RCC 7860 (cell line): ENCODE measurements around the gene GSTT2B.
"Not testable (repeated sequence)": the region's sequence is repeated elsewhere in the genome, so short reads cannot be mapped to it uniquely, and the experiment has no call there.

Experiments used
- DNase-seq: peaks from one replicate; pipeline ENCODE4 v3.0.0-alpha.2; 2015; ENCODE audit warnings: low spot score
- FAIRE-seq: peaks from 2 replicates; lab custom pipeline; 2012; peaks lifted over from hg19 to GRCh38; lab: Jason Lieb, UNC

GSTT2B gene

GRCh38 chr22:23952794-23953405, 8.1 kb downstream of the GSTT2B start:
- FAIRE-seq, DNase-seq: not testable (repeated sequence)

GRCh38 chr22:23951383-23951782, 9.6 kb downstream of the GSTT2B start:
- DNase-seq, FAIRE-seq: not testable (repeated sequence)

DNA sequence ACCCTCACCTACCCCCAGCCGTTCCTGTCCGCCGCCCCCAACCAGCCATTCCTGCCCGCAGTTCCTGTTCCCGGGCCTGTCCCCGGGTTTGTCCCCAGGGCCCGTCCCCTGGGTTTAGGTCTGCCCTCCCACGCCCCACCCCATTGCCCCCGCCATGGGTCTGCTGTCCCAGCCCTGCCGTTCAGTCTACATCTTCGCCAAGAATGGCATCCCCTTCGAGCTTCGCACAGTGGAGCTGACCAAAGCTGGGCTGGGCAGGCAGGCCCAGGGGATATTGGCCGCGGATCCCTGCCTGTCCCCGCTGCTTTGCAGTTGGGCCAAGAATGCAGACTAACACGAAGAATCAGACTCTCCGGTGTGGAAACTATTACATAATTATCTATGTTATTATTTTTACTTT, 11.2 kb downstream of the GSTT2B start:
- not testable (repeated sequence) for FAIRE-seq, DNase-seq

DNA sequence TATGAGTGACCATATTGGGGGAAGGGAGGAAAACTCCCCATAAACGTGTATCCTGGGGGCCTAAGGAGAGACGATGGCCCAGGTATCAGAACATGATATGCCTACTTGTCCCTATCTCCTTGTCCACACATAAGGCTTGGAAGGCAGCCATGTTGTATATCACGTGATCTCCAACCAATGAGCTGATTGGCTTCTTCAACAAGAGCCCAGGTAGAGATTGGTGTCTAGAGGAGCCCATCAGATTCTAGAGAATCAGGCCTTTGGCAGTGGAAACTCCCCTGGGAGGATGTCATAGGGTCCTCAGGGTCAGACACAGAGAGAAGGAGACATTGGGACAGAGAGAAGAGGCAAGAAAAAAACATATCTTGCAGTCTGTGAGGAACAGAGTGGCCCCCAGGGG, 13.6 kb downstream of the GSTT2B start:
- not testable (repeated sequence) for DNase-seq, FAIRE-seq

DNA sequence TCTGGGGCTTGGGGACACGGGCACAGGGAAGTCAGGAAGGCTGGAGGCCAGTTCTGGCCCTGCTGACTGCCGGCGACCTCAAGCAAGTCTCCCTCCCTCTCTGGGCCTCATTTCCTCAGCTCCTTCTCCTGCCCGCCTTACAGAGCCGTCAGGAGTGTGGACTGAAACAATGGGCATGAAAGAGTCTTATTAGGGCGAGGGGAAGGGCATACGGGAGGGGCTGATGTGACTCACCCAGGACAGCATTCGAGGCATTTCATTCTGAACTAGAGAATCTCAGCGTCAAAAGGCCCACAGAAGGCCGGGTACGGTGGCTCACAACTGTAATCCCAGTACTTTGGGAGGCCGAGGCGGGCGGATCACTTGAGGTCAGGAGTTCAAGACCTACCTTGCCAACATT, 20.8 kb downstream of the GSTT2B start:
- not testable (repeated sequence) for DNase-seq, FAIRE-seq

- FAIRE-seq (no peak), DNase-seq (no peak)
Measured at GRCh38 chr22:23939017-23939357, 22.0 kb downstream of the GSTT2B start.

GRCh38 chr22:23938328-23939016, 22.5 kb downstream of the GSTT2B start:
- no peak for DNase-seq
- FAIRE-seq = no peak

DNA sequence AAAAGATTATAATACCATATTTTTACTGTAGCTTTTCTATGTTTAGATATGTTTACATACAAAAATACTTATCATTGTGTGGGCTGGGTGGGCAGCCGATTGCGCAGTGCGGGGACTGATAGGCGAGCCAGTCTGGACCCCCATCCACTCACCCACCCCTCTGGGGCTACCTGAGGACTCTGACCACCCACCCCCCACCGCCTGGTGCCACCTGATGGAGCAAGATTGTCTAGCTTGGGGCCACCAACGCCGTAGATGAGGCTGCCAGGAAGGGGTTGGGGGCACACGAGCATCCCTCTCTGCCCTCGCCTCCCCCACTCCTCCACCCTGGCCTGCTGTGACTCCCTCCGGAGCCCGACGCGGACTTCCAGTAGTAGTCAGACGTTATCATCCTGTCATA, 34.4 kb downstream of the GSTT2B start:
- no peak for FAIRE-seq
- DNase-seq = no peak

DNA sequence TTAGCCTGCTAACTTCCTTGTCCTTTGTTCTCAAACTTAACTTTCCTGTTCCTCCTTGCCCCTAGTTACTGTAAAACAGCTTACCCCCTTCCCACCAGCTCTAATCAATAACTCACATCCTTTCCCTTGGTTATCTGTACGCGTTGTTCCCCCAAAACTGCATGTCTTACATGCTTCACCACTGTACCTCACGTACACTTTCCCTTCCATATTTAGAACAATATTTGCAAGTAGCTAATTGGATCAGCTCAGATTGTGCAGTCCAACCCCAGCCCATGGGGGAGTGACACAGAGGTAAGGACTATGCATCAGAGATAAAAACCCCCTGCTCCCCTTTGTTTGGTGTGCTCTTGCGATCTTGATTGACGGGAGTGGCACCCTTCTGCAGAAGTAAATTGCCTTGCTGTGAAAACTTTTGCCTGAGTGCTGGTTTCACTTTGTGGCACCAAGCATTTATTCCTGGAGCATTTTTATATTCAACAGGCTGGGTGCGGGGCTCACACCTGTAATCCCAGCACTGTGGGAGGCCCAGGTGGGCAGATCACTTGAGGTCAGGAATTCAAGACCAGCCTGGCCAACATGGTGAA, 35.9 kb downstream of the GSTT2B start:
- no peak for DNase-seq
- FAIRE-seq = no peak

- no peak for FAIRE-seq
- no peak for DNase-seq
Measured at GRCh38 chr22:23922921-23923320, 38.1 kb downstream of the GSTT2B start.

- not testable (repeated sequence) for FAIRE-seq, DNase-seq
Measured at GRCh38 chr22:23921586-23922201, 39.3 kb downstream of the GSTT2B start.

DNA sequence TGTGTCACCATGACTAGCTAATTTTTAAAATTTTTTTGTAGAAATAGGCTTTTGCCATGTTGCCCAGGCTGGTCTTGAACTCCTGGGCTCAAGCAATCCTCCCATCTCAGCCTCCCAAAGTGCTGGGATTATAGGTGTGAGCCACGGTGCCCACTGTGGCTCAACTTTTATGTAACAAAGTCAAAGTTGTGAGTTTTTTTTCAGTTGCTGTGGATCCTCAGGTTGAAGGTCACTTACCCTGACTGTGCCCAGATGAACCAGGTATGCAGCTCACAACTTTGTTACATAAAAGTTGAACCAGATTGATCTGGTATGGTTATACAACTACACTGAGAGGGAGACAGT, 40.8 kb downstream of the GSTT2B start:
- FAIRE-seq, DNase-seq: not testable (repeated sequence)

DNA sequence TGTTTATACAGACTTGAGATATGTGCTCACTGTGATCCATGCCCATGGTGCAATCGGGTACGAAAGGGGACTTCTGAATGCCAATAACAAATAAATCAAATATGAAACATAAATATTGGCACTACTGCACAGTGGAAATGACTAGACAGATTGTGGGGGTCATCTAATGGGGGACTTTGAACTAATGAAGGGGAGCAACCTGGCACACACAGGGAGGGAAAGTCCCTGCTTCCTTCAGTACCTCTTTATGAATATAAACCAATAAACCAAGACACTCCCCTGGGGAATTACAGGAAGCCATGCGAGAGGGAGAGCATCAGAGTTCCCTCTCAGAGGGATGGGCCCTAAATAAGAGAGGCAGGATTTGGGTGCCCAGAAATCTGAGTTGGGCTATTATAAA, 45.7 kb downstream of the GSTT2B start:
- DNase-seq (no peak), FAIRE-seq (no peak)

GRCh38 chr22:23913661-23914353, 47.2 kb downstream of the GSTT2B start:
- FAIRE-seq (peak; percentile 86), DNase-seq (peak; percentile 92)

DNA sequence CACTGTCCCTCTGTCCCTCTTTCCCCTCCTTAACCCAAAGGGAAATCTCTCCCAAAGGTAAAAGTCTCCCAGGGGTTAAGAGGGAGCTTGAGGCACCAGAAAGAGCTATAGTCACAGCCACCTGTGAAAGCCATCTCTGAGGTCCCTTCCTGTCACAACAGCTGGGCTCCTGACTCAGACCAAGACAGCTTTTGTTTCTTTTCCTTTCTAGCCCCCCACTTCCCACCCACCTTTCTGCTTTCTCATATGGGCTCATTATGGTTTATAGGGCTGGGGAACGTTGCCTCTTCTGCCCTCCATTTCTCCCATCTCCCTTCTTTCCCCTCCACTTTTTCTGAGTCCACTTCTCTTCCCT, 47.7 kb downstream of the GSTT2B start:
- no peak for FAIRE-seq

DNA sequence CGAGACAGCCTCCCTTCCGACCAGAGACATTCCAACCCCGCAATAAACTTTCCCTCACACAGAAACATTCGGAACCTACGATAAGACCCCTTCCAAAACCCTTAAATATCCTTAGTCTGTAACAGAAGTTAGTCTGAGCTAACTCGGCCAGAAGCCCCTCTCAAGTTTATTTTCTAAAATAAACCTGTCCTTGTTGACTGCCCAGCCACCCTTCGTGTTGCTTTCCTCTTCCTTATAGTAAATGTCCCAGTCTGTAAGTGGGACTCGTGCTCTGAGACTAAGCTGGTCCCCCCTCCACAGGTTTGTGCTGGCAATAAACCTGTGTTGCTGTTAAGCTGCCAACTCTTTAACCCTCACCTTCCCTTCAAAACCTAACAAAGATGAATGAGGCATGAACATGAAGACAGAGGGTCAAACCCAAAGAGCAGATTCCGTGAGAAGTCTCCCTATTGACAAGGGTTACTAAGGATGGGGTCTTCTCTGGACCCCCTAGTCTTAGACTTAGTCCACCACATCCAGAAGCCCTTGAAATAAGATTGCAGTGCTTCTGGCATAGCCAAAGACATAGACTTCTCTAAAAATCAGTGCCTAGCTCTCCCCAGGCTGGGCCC, 48.6 kb downstream of the GSTT2B start:
- DNase-seq (no peak), FAIRE-seq (no peak)

More for the DNA sequence above, 47.7 kb downstream of the GSTT2B start:
- DNase-seq = no peak

DNA sequence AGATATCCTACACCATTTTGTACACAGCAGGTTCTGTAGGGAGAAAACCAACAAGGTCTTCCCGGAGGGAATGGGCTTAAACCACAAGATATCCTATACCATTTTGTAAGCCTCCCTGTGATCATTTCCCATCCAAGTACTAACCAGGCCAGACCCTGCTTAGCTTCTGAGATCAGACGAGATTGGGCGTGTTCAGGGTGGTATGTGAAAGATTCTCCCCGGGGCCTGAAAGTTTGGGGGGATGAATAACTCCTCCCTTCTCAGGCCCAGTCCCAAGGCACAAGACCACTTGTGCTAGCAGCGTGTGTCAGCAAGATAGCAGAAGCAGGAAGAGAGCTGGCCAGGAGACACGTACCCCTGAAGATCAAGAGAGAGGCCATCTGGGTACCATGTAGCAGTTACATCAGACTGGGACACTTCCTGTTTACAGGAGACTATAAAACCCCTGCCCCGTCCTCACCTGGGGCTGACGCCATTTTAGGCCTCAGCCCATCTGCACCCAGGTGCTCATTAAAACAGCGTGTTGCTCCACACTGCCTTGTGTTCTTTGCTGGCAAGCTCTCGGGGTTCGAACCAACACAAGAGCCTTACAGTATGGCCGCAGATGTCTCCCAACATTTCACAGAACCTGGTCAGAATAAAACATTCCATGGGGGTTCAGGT, 49.5 kb downstream of the GSTT2B start:
- DNase-seq (no peak), FAIRE-seq (no peak)

GRCh38 chr22:23910496-23911190, 50.4 kb downstream of the GSTT2B start:
- DNase-seq (no peak), FAIRE-seq (no peak)

DNA sequence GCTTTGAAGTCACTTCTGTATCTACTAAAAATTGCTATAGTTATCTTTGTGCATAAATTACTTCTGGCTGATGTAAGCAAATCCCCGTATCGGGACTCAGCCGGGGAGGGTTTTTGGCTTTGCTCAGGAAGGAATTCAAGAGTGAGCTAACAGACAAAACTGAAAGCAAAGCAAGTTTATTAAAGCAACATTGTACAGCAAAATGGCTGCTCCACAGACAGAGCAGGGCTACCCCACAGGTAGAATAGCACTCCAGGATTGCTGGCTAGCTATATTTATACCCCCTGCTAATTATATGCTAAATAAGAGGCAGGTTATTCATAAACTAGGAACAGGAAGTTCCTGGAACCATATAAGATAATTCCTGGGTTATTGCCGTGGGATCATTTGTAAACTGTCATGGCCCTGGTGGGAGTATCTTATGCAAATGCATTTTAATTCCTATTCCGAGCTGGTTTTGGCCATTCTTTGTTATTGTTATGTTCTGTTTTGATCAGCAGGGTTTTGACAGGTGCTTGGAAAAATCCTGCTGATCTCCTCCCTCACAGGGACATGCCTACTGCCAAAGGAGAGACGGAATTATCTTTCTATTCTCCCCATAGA, 51.6 kb downstream of the GSTT2B start:
- FAIRE-seq (no peak), DNase-seq (no peak)
